Esophagus muscularis mucosa (tissue), 4 donors: ENCODE measurements around the gene UMODL1. TPM values are rescaled to one million over a fixed set of nuclear protein-coding genes. Genes with fewer than 3 reads are reported as not detected.
"Not testable (repeated sequence)": the region's sequence is repeated elsewhere in the genome, so short reads cannot be mapped to it uniquely, and the experiment has no call there.

Source experiments
- DNase-seq: peaks from one replicate; pipeline ENCODE4 v3.0.0-alpha.2; 2017; ENCODE audit errors: extremely low spot score
- H3K27ac ChIP-seq, 4 donors: fragments of 200-600 bp; sonication (generic); replicated peaks in 1 of 4; 1 replicate in 3 of 4; 2 replicates in 1 of 4; pipeline ENCODE4 v1.5.1; 2016 to 2019; ENCODE audit warnings: mild to moderate bottlenecking in 1 of 4
- H3K27me3 ChIP-seq, 4 donors: fragments of 200-600 bp; sonication (generic); one replicate each; pipeline versions ENCODE4 v1.5.1 to v1.6.0; 2016 to 2019
- H3K36me3 ChIP-seq, 4 donors: fragments of 200-600 bp; sonication (generic); one replicate each; pipeline ENCODE4 v1.5.1; 2016 to 2019
- H3K4me1 ChIP-seq, 4 donors: fragments of 200-600 bp; sonication (generic); one replicate each; pipeline ENCODE4 v1.5.1; 2016 to 2019
- H3K4me3 ChIP-seq, 4 donors: fragments of 200-600 bp; sonication (generic); 1 replicate in 2 of 4; 2 replicates in 2 of 4; pipeline ENCODE4 v1.5.1; 2016 to 2019; ENCODE audit warnings: mild to moderate bottlenecking in 4 of 4, moderate library complexity in 1 of 4
- H3K9me3 ChIP-seq, 4 donors: fragments of 200-600 bp; sonication (generic); 1 replicate in 3 of 4; 2 replicates in 1 of 4; pipeline ENCODE4 v1.5.1; 2016 to 2019
- CTCF ChIP-seq, 3 experiments: fragments of 200-600 bp in 2 of 3; fragments of 450-650 bp in 1 of 3; sonication (generic) in 2 of 3; IDR thresholded peaks; one replicate each; pipeline ENCODE4 v1.5.1; 2017 to 2019; ENCODE audit warnings: antibody characterized with exemption in 3 of 3, mild to moderate bottlenecking in 2 of 3, moderate library complexity in 1 of 3
- EP300 ChIP-seq: sonication (generic); formaldehyde crosslinking; IDR thresholded peaks from one replicate; pipeline ENCODE4 v1.6.1; 2017; ENCODE audit warnings: antibody characterized with exemption
- POLR2A ChIP-seq: fragments of 450-650 bp; IDR thresholded peaks from one replicate; pipeline ENCODE4 v1.6.1; 2017; ENCODE audit warnings: antibody characterized with exemption, moderate library complexity, mild to moderate bottlenecking, low read depth
- POLR2AphosphoS5 ChIP-seq, 2 donors: sonication (generic); formaldehyde crosslinking; IDR thresholded peaks; one replicate each; pipeline ENCODE4 v1.6.1; 2017; ENCODE audit warnings: antibody characterized with exemption in 2 of 2
- WGBS: methylation state at CpG from one replicate; pipeline ENCODE4 v1.1.5; 2018; 5-methylcytosine and 5-hydroxymethylcytosine counted together
- intact Hi-C: fragments of 100-400 bp; cut with DNase I; formaldehyde crosslinking; loops from one replicate; pipeline ENCODE4 v1.15.1; 2023
- total RNA-seq, 4 donors: library from RNA; depleted of rRNA; stranded (reverse); fragments of >200 nt; gene quantifications; one replicate each; pipeline versions ENCODE4 v1.1.0 to v1.2.1, GENCODE V29; 2016

The UMODL1 gene
- total RNA-seq, 4 donors from 2014 or later = 0.13 TPM; not detected in 3

GRCh38 chr21:42073145-42074099 lies 2.3 kb downstream of the UMODL1 start:
- Histone ChIP-seq H3K36me3 (no peaks in the 10 kb centered on the region), H3K27ac (no peak overlapping the region), H3K9me3 (no peaks in the 10 kb centered on the region), H3K27me3 (peaks cover 0 to 41% (median 0%) of the 10 kb centered on the region in 4 donors), H3K4me1 (no peaks in the 10 kb centered on the region), H3K4me3 (no peak overlapping the region)
- DNase-seq = no peak
- intact Hi-C loops = no loop called here
- TF ChIP-seq POLR2AphosphoS5 (IDR thresholded peaks at IDR 0.05) (no peak), POLR2A (no peak), CTCF (IDR thresholded peaks at IDR 0.05) (no peak), EP300 (no peak)
- 79% methylated on average over 18 of the region's 21 CpGs for WGBS

- peaks cover 0 to 43% (median 0%) of the 10 kb centered on the region in 4 donors for H3K27me3 ChIP-seq
- intact Hi-C loops = no loop called here
- no peak for DNase-seq
- H3K27ac ChIP-seq = no peak overlapping the region
- no peaks in the 10 kb centered on the region for H3K4me1 ChIP-seq
- H3K9me3 ChIP-seq = no peaks in the 10 kb centered on the region
- no peak overlapping the region for H3K4me3 ChIP-seq
- no peak for TF ChIP-seq EP300
- TF ChIP-seq POLR2A = no peak
- no peak for TF ChIP-seq POLR2AphosphoS5 (IDR thresholded peaks at IDR 0.05)
- no peak for TF ChIP-seq CTCF (IDR thresholded peaks at IDR 0.05)
- WGBS = 93% methylated on average over 16 of the region's 35 CpGs
- no peaks in the 10 kb centered on the region for H3K36me3 ChIP-seq
Observed at GRCh38 chr21:42075686-42076471, 4.8 kb downstream of the UMODL1 start.

GRCh38 chr21:42077685-42078238 lies 6.6 kb downstream of the UMODL1 start:
- H3K4me3 ChIP-seq, H3K9me3 ChIP-seq, DNase-seq, H3K4me1 ChIP-seq, H3K27ac ChIP-seq, H3K36me3 ChIP-seq, intact Hi-C loops: not testable (repeated sequence)
- WGBS = 87% methylated on average over 5 of the region's 6 CpGs
- H3K27me3 ChIP-seq = peaks cover 0 to 43% (median 0%) of the 10 kb centered on the region in 4 donors

- 96% methylated on average over 3 of the region's 10 CpGs for WGBS
- peaks cover 0 to 43% (median 0%) of the 10 kb centered on the region in 4 donors for H3K27me3 ChIP-seq
- H3K36me3 ChIP-seq, H3K4me1 ChIP-seq, H3K9me3 ChIP-seq, intact Hi-C loops, H3K27ac ChIP-seq, H3K4me3 ChIP-seq, DNase-seq: not testable (repeated sequence)
Observed at GRCh38 chr21:42078247-42079007, 7.3 kb downstream of the UMODL1 start.

- no peak for TF ChIP-seq POLR2AphosphoS5 (IDR thresholded peaks at IDR 0.05)
- no peak for TF ChIP-seq EP300
- TF ChIP-seq POLR2A = no peak
- TF ChIP-seq CTCF (IDR thresholded peaks at IDR 0.05) = no peak
- intact Hi-C loops = no loop called here
- DNase-seq = no peak
Observed at GRCh38 chr21:42079008-42079938, 8.2 kb downstream of the UMODL1 start.

More at GRCh38 chr21:42079008-42079938, 8.2 kb downstream of the UMODL1 start:
- Histone ChIP-seq H3K4me1 (no peaks in the 10 kb centered on the region), H3K27ac (no peak overlapping the region), H3K9me3 (no peaks in the 10 kb centered on the region), H3K36me3 (no peaks in the 10 kb centered on the region), H3K4me3 (no peak overlapping the region), H3K27me3 (peaks cover 0 to 37% (median 0%) of the 10 kb centered on the region in 4 donors)
- WGBS = 86% methylated on average over 8 of the region's 13 CpGs
